AG09319 (cell line): ENCODE results near the gene SLC25A51.

Source experiments
- DNase-seq: peaks from one replicate; pipeline ENCODE4 v3.0.0-alpha.2; 2010; ENCODE audit warnings: low read depth; ENCODE audit errors: extremely low read depth
- TF ChIP-seq, protein P1 (sequence below): IDR thresholded peaks from 2 replicates; pipeline ENCODE4 v1.5.1; 2011; ENCODE audit warnings: low read depth, mild to moderate bottlenecking, inconsistent platforms, low read length, moderate library complexity

Gene SLC25A51

DNA sequence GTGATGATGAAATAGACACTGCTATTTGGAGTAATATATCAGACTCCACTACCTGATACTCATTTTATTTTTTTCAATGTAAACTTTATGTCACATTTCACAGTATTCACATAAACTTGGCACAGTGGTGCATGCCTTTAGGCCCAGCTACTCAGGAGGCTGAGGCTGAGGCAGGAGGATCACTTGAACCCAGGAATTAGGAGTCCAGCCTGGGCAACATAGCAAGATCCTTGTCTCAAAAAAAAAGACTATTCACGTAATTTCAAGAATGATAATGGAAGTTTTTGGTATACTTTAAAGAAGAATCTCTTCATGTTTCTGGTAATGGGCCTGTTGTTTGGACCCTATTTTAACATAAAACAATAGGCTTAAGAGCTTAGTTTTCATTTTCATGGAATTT is 47.4 kb downstream of the SLC25A51 start:
- DNase-seq: no peak
- TF ChIP-seq, protein P1, sequence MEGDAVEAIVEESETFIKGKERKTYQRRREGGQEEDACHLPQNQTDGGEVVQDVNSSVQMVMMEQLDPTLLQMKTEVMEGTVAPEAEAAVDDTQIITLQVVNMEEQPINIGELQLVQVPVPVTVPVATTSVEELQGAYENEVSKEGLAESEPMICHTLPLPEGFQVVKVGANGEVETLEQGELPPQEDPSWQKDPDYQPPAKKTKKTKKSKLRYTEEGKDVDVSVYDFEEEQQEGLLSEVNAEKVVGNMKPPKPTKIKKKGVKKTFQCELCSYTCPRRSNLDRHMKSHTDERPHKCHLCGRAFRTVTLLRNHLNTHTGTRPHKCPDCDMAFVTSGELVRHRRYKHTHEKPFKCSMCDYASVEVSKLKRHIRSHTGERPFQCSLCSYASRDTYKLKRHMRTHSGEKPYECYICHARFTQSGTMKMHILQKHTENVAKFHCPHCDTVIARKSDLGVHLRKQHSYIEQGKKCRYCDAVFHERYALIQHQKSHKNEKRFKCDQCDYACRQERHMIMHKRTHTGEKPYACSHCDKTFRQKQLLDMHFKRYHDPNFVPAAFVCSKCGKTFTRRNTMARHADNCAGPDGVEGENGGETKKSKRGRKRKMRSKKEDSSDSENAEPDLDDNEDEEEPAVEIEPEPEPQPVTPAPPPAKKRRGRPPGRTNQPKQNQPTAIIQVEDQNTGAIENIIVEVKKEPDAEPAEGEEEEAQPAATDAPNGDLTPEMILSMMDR: no peak

DNA sequence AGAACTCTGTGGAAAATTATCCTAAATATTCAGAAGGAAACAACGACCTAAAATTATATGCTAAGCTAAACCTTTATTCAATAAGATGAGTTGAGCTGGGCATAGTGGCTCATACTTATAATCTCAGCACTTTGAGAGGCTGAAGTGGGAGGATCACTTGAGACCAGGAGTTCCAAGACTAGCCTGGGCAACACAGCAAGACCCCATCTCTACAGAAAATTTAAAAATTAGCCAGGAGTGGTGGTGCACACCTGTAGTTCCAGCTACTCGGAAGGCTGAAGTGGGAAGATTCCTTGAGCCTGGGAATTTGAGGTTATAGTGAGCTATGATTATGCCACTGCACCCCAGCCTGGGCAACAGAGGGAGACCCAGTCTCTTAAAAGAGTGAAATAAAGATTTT is 51.7 kb downstream of the SLC25A51 start:
- DNase-seq: no peak
- TF ChIP-seq, protein P1: no peak

DNA sequence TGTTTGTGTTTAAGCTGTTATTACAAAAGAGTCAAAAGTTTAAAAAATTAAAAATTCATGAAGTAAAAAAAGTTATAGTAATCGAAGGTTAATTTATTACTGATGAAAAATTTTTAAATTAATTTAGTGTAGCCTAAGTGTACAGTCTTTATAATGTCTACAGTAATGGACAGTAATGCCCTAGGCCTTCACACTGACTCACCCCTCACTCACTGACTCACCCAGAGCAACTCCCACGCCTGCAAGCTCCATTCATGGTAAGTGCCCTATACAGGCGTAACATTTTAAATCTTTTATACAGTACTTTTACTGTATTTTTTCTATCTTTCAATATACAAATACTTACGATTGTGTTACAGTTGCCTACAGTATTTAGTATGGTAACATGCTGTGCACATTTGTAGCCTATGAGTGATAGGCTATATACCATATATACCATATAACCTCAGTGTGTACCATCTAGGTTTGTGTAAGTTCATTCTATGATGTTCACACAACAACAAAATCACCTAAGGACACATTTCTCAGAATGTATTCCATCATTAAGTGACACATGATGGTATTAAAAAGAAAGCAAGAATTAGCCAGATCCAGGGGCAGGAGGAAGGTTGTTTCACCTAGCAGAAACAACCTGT is 63.2 kb downstream of the SLC25A51 start:
- no peak for DNase-seq
- TF ChIP-seq, protein P1: no peak

DNA sequence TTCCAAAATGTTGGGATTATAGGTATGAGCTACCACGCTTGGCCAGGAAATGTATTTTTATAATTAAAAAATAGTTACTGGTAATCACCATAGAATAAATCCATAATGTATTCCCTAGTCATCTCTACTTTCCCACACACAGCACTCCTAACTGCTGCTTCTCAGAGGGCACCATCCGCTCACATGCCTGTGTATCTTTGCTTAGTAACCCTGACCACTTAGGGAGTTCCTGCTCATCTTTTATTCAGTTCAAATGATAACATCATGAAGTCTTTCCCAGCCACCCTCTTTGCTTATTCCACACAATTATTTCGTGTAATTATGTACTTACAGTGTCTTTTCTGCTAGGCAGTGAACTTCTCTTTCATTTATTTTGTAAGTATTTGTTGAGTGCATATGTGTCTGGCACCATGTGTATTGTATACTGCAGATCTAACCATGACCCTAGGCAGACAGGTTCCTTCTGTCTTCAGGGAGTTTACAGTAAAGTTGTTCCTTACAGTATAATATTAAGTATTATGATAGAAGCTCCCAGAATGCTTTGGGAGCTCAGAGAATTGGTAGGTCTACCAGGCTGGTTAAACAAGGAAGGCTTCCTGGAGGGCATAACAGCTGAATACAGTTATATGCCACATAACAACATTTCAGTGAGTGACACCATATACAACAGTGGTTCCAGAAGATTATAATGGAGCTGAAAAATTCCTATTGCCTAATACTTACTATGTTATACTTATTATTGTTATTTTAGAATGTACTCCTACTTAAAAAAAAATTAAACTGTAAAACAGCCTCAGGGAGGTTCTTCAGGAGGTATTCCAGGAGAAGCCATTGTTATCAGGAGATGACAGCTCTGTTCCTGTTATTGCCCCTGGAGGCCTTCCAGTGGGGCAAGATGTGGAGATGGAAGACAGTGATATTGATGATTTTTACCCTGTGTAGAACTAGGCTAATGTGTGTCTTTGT is 64.1 kb downstream of the SLC25A51 start:
- no peak for DNase-seq
- TF ChIP-seq, protein P1: no peak
